Pons (tissue), 1 donor: ENCODE results near the gene UBL4B.

ENCODE experiments used
- DNase-seq: peaks from one replicate; pipeline ENCODE4 v3.0.0-alpha.2; 2016; ENCODE audit warnings: low spot score

Gene UBL4B

DNA sequence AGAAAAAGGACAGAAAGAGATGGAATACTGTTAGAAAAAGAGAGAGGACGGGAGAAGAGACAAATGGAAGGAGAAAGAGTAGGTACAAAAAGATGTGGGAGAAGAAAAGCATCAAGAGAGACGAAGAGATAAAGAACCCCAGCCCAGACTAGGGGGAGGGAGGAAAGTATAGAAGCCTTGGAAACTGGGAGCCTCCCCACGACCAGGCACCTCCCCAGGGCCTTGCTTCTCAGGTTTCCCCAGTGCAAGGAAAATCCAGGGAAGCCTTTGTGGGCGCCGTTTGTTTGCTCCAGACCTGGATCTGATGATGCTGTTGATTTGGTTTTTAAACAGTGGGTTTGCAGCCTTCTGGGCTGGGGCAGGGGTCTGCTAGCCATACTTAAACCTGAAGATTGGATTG is 26.6 kb upstream of the UBL4B start:
- DNase-seq = no peak

DNA sequence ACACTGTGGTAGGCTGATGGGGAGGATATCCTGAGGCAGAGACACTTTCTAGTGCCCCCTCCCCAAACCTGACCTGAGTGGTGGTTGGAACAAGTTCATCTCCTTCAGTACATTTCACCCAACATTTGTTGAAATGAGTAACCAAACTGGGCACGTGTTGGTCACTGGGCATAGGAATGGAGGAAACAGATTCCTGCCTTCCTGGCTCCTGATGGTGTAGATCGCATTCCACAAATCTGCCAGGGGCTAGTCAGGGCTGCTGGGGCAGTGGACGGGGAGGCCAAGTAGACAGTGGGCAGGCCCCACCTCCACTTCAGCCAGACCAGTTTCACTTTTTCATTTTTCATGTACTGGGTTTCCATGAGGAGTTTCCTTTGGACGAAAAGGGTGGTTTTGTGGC is 25.3 kb upstream of the UBL4B start:
- no peak for DNase-seq

DNA sequence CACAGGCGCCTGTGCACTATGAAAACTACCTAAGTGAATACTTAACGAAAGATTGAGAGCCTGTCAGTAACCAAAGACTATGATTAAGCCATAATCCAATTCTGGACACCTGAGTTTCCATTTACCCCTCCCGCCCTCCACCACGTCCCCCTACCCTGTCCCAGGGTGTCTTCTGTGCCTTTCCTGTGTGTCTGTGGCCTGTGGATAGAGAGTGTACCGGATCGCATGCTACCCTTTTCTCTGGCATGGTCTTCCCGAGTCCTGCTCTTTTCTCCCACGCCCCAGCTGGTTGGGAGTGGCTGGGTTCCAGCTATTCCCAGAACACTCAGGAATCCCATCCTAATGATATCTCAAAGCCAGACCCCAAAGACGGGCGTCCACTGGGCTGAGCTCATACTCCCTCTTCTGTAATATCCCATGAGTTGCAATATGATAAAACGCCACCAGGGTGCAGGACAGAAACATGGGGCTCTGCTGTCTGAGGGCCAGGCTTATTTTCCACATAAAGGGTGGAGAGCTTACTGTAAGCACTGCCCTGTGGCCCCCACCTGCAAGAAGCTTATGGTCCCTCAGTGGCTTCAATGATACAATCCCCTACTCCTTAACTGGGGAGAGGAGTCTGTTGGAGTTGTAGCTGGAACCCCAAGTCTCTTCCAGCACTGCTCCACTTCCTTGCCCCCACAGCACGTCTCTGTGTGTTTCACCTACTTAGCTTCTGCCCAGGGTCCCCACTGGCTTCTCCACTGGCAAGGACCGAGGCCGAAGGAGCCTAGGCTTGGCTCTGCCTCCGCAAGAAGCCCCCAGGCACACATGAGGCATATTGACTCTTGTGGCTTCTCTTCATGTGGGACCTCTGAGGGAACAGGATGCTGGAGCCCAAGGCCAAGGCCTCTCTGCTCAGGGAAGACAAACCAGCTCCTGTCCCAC is 24.2 kb upstream of the UBL4B start:
- DNase-seq = peak; percentile 45

DNA sequence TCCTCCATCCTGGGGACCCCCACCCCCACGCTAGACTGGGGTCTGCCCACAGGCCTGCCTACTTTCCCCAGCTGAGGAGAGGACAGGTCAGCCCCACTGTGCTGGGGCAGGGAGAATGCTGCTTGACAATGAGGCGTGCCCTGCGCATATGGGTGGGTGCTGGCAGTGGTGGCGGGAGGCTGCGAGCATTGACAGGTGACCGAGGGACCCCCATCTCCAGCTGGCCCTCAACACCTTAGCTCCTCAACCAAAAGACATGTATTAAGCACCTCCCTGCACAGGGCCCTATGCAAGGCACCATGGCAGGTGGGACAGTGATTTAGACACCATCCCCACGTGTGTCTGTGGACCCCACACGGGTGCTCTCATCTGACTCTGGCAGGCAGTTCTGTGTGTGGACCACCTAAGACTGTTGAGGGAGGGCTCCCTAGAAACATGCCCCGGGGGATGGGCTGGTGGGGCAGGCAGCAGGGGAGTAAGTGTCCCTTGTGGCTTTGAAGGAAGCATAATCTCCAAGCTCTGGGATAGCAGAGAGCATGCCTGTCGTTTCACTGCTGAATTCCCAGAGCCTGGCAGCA is 23.4 kb upstream of the UBL4B start:
- DNase-seq = no peak

DNA sequence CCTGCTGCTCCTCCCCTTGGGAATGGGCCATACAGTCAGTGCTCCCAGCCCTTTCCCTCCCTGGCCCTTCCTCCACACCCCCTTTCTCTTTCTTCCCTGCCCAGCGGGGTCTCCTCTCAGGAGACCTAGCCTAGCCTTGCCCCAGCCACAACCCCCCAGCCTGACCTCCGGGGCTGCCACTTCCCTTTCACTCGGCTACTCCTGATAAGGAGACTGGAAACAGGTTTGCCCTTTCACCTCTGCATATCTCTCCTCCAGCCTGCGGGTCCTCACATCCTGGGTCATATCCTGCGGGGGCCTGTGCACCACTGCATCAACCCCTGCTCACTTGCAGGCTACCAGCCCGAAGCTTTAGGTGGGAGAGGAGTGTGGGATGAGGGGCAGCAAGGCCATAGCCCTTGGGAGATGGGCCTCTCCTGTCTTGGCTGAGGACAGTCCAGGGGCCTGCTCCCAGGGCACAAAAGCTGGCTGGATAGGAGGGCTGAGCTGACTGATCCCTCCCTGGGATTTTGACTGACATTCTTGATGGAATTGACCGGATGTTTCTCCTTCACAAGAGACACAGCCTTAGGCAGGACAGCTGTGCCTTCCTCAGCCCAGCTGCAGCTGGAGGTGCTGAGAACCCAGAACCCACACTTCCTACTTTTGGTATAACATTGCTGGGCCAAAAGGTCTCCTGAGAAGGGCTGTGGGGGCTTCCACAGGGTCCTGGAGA is 22.5 kb upstream of the UBL4B start:
- DNase-seq = no peak

DNA sequence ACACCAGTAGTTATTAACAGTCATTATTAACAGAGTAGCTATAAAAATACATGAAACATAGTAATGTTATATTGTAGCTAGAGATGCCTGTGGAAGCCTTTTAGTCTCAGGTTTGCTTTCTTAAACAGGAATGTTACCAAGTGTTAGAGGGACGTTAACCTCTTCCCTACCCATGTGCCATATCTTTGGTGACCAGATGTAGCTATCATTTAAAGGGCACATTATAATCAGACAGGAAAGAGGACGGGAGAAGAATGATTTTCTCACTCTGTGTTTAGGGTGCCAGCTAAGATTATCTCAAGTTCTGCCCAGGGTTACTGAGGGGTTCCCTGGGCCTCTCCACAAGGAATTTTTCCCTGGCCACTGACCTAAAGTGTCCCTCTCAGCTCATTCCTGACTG is 20.9 kb upstream of the UBL4B start:
- DNase-seq = no peak

DNA sequence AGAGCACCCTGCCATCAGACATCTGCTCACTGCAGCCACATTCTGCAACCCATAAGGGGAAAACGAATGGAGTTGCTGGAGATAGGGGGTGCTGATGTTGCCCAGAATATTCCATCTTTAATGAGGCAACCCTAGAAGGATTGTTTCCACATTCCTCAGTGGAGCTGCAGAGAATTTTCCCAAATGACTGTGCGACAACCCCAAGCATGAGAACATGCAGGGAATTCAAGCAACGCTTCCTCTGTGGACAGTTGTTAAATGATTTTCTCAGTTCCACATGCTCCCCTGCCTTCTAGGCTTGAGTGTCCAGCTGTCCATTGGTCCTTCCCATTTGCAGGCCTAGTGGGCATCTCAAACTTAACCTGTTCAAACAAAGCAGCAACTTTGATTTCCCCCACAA is 20.5 kb upstream of the UBL4B start:
- no peak for DNase-seq

DNA sequence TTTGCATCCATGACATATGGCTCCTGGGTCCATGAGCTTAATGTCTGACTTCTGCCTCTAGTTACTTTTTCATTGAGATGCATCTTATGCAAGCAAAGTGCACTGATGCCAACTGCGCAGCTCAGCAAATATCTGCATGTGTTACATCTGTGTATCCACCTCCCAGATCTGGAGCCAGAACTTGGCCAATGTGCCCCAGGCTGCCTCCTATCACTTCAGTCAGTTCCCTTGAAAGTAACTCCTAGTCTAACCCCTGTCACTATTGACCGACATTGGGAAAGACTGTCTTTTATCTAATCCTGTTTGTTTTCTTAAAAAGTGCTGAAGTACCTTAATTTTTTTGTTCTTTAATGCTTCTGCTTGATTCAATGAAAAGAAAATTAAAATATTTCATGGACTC is 19.3 kb upstream of the UBL4B start:
- DNase-seq = no peak

DNA sequence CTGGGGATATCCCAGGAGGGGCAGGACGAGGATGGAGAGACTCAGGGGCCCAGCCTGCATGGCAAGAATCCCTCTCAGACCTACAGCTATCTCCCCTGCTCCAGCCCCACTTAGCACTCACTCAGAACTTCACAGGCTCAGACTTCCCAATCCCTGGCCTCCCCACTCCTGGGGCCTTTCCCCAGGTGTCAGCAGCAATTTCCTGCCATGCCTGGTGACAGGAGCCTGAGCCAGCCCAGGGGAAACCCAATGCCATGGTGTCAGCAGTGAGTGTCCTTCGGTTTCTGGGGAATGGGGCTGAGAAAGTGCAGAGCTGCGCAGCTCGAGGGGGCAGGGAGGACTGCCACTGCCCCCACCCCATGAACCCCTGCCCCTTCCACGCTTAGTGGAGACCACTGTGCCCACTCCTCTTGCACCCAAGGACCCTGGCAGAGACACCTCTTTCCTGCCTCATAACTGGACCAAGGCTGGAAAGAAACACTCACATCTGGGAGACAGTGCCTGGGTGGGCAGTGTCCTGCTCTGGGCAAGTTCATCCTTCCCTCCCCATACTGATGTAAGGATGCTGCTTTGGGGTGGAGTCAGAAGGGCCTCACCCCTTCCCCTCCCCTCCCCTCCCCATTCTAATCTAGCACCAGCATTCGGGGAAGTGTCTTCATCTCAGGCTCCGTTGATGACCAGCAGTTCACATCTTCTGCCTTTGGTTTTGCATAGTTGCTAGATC is 17.1 kb upstream of the UBL4B start:
- no peak for DNase-seq

- DNase-seq = no peak
Measured at GRCh38 chr1:110097507-110098221, 14.6 kb upstream of the UBL4B start.

DNA sequence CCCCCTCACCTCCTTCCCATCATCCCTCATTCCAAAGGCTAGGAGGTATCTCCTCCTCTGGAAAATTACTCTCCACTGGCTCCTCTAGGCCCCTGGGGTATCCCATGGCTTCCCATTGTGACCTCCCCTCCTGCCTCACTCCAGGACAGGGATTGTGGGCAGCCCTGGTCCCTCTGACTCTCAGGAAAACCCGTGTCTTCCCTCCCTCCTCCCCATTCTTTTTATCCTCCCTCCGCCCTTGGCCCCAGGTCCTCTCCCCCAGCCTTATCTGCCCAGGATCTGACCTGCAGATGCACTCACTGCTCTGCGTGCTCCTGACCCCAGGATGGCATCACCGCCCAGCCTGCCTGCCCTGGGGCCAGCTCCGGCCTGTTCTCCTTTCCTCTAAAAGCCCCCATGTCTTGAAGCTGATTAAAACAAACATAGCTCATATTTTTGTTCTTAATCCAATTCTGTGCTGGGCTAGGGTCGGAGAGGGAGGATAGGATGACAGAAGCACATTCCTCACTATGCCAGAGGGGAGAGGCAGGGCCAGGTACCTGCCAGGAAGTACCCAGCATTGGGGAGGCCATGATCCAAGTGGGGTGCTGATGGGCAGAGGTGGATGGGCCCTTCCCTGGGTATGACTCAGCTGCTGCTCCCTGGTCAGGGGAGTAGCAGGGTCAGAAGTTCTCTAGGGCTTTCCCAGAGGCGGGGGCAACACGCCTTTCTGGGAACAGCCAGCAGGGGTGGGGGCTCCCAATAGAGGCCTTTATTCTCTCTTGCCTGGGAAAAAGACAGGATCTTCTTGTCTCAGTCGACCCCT is 13.8 kb upstream of the UBL4B start:
- no peak for DNase-seq

DNA sequence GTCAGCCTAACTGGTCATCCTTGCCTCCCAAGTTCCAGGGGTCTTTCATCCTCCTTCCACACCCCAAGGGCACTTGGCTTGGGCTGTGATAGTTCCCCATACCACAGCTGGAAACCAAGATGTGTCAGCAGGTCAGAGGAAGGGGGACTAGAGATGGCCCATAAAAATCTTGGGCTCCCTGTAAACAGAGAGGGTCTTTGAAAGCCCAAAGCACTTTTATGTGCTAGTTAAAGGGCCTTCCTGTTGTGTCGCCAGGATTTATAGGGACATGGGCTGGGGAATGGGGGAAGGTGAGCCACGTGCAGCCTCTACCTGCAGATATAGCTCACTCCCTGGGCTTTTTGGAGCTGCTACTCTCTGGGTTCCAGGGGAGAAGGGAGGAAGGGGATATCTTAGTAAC is 11.9 kb upstream of the UBL4B start:
- DNase-seq = no peak

GRCh38 chr1:110102081-110102480 is 10.2 kb upstream of the UBL4B start:
- DNase-seq = no peak

- DNase-seq = peak; percentile 63
Measured at GRCh38 chr1:110106013-110106941, 6.0 kb upstream of the UBL4B start.

DNA sequence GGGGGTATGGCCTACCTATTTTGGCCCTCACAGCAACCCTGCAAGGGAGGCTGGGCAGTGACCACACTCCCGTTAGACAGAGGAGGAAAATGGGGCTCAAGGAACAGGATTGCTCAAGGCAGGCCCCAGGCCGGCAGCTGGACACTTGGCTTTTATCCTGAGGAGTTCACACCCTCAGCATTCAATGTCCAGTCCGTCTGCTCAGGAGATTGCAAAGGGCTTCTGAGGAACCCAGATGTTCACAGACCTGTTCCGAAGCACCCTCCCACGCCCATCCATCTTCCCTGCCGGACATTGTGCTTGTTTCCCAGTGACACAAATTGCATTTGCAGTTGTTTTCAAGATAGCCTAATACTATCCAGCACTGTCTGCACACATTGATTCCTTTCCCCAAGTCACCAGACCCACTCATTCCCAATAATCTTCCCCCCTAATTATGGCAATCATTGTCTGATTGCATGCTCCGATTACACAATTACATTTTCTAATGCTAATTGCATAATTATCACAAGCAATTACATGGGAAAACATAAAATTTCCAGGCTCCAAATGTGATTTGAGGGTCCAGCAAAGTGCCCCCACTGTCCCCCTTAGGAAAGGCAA is 4.3 kb upstream of the UBL4B start:
- DNase-seq = no peak

DNA sequence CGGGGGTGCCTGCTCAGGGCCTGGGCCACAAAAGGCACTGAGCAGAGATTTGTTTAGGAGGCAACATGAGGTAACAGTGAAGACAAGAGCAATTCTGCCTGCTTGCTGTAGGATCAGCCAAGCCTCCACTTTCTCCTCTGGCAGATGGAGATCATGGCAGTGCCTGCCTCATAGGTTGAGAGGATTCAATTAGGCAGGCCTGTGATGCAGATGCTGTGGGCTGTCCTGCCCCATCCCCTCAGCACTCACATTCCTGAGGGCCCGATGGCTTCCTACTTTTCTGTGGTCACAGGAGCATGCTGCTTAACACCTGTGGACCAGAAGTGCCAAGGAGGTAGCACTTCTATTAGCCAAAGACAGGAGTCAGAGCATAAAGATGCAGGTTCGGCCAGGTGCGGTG is 1.2 kb upstream of the UBL4B start:
- DNase-seq = no peak

GRCh38 chr1:110112656-110113055 is 413 bp downstream of the UBL4B start:
- DNase-seq = no peak

- DNase-seq = no peak
Measured at GRCh38 chr1:110113551-110113950, 1.3 kb downstream of the UBL4B start.

GRCh38 chr1:110114173-110114572 is 1.9 kb downstream of the UBL4B start:
- no peak for DNase-seq
